Panc1 (cell line): ENCODE data around the gene MNAT1. TPM values are rescaled to one million over a fixed set of nuclear protein-coding genes. Genes with fewer than 3 reads are reported as not detected.

Experiments used
- ATAC-seq: fragments of 200-7000 bp; cut with Tn5 transposase; 2 replicates; pipeline ENCODE4 v1.9.1; 2020; ENCODE audit warnings: mild to moderate bottlenecking, moderate library complexity
- BruUV-seq: library from RNA; stranded (reverse); fragments of 400-500 nt; replicated peaks from 2 replicates; lab custom pipeline; 2021; lab: Mats Ljungman, UMichigan
- CTCF ChIA-PET: fragments of 300-600 bp; sonication (Branson Sonifier 250); formaldehyde crosslinking; loops from one replicate; lab custom pipeline; 2022; ENCODE audit warnings: antibody characterized with exemption; lab: Charles Lee
- POLR2A ChIA-PET: fragments of 300-600 bp; sonication (Branson Sonifier 250); formaldehyde crosslinking; loops from one replicate; lab custom pipeline; 2022; ENCODE audit warnings: antibody characterized with exemption; lab: Charles Lee
- DNase-seq: peaks from one replicate; pipeline ENCODE4 v3.0.0-alpha.2; 2010; ENCODE audit warnings: low read depth, low spot score
- H3K27ac ChIP-seq: 2 replicates; pipeline ENCODE4 v1.5.1; 2011; ENCODE audit warnings: mild to moderate bottlenecking, low read length, inconsistent platforms
- H3K27me3 ChIP-seq: fragments of 200-500 bp; sonication (Bioruptor generic); 2 replicates; pipeline ENCODE4 v1.6.0; 2014; ENCODE audit warnings: low read length, inconsistent platforms; ENCODE audit not compliant: control insufficient read depth, insufficient read depth
- H3K36me3 ChIP-seq: fragments of 200-500 bp; sonication (Bioruptor generic); 2 replicates; pipeline ENCODE4 v1.5.1; 2014; ENCODE audit warnings: inconsistent platforms, mild to moderate bottlenecking, low read length, moderate library complexity; ENCODE audit not compliant: control insufficient read depth, insufficient read depth
- H3K4me1 ChIP-seq: 2 replicates; pipeline ENCODE4 v1.5.1; 2011; ENCODE audit warnings: inconsistent platforms, mild to moderate bottlenecking, low read length, moderate library complexity; ENCODE audit not compliant: control insufficient read depth, insufficient read depth
- H3K4me3 ChIP-seq, 2 experiments: 2 replicates each; pipeline ENCODE4 v1.5.1; 2011 to 2012; ENCODE audit warnings: low read depth in 2 of 2, low read length in 2 of 2, mild to moderate bottlenecking in 2 of 2, inconsistent platforms in 1 of 2, moderate library complexity in 1 of 2
- H3K9me3 ChIP-seq: fragments of 200-500 bp; sonication (Bioruptor generic); 2 replicates; pipeline ENCODE4 v1.5.1; 2014; ENCODE audit warnings: low read depth, mild to moderate bottlenecking, inconsistent platforms, low read length, moderate library complexity; ENCODE audit not compliant: control insufficient read depth, insufficient read depth
- POLR2AphosphoS5 ChIP-seq: IDR thresholded peaks from 2 replicates; pipeline ENCODE4 v1.6.1; 2012; ENCODE audit warnings: mild to moderate bottlenecking, low read depth, low read length, moderate library complexity
- SIN3A ChIP-seq: IDR thresholded peaks from 2 replicates; pipeline ENCODE4 v1.6.1; 2012; ENCODE audit warnings: low read depth, mild to moderate bottlenecking, low read length, moderate library complexity, borderline replicate concordance; ENCODE audit not compliant: insufficient read depth
- TCF7L2 ChIP-seq: IDR thresholded peaks from 2 replicates; pipeline ENCODE4 v1.6.1; 2011; ENCODE audit warnings: mild to moderate bottlenecking, low read depth, low read length, inconsistent platforms
- in situ Hi-C: cut with HindIII; loops from 2 replicates; pipeline ENCODE4 v1.10.0; 2016; ENCODE audit warnings: low sequenced_read_pairs, low pct_unique_long_range_greater_than_20kb
- intact Hi-C: fragments of 100-400 bp; cut with micrococcal nuclease; formaldehyde crosslinking; loops from one replicate; pipeline ENCODE4 v1.10.0; 2022; ENCODE audit not compliant: unreplicated experiment
- total RNA-seq: library from RNA; stranded (reverse); gene quantifications from one replicate; pipeline ENCODE4 v1.2.1, GENCODE V29; 2021; ENCODE audit not compliant: unreplicated experiment
- TF ChIP-seq, protein P1 (sequence below): fragments of 450-650 bp; IDR thresholded peaks from 2 replicates; pipeline ENCODE4 v1.5.1; 2017; ENCODE audit warnings: mild to moderate bottlenecking
- TF ChIP-seq, protein P2 (sequence below), 2 experiments: IDR thresholded peaks; 2 replicates each; pipeline ENCODE4 v1.6.1; 2011 to 2012; ENCODE audit warnings: low read depth in 2 of 2, control low read depth in 1 of 2, low read length in 1 of 2, mild to moderate bottlenecking in 1 of 2, moderate library complexity in 1 of 2; ENCODE audit not compliant: insufficient read depth in 1 of 2

The MNAT1 gene
- total RNA-seq, 1 experiment from 2014 or later: 29.4 TPM

DNA sequence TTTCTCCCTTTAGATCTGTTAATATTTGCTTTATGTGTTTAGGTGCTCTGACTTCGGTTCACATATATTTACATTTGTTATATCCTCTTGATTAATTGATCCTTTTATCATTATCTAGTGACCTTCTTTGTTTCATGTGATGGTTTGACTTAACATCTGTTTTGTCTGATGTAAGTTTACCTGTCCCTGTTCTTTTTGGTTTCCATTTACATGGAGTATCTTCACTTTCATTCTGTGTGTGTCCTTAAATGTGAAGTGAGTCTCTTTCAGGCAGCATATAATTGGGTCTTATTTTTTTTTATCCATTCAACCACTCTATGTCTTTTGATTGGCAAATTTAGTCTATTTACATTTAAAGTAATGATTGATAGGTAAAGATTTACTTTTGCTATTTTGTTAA is 222.1 kb downstream of the MNAT1 start:
- no peak for ATAC-seq
- intact Hi-C loops (no loop called here), in situ Hi-C loops (no loop called here)
- no peak overlapping the region for H3K27ac ChIP-seq
- H3K36me3 ChIP-seq: no peaks in the 10 kb centered on the region
- TF ChIP-seq POLR2AphosphoS5 (no peak), TCF7L2 (no peak), SIN3A (no peak)
- TF ChIP-seq, protein P1, sequence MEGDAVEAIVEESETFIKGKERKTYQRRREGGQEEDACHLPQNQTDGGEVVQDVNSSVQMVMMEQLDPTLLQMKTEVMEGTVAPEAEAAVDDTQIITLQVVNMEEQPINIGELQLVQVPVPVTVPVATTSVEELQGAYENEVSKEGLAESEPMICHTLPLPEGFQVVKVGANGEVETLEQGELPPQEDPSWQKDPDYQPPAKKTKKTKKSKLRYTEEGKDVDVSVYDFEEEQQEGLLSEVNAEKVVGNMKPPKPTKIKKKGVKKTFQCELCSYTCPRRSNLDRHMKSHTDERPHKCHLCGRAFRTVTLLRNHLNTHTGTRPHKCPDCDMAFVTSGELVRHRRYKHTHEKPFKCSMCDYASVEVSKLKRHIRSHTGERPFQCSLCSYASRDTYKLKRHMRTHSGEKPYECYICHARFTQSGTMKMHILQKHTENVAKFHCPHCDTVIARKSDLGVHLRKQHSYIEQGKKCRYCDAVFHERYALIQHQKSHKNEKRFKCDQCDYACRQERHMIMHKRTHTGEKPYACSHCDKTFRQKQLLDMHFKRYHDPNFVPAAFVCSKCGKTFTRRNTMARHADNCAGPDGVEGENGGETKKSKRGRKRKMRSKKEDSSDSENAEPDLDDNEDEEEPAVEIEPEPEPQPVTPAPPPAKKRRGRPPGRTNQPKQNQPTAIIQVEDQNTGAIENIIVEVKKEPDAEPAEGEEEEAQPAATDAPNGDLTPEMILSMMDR: no peak
- TF ChIP-seq, protein P2, sequence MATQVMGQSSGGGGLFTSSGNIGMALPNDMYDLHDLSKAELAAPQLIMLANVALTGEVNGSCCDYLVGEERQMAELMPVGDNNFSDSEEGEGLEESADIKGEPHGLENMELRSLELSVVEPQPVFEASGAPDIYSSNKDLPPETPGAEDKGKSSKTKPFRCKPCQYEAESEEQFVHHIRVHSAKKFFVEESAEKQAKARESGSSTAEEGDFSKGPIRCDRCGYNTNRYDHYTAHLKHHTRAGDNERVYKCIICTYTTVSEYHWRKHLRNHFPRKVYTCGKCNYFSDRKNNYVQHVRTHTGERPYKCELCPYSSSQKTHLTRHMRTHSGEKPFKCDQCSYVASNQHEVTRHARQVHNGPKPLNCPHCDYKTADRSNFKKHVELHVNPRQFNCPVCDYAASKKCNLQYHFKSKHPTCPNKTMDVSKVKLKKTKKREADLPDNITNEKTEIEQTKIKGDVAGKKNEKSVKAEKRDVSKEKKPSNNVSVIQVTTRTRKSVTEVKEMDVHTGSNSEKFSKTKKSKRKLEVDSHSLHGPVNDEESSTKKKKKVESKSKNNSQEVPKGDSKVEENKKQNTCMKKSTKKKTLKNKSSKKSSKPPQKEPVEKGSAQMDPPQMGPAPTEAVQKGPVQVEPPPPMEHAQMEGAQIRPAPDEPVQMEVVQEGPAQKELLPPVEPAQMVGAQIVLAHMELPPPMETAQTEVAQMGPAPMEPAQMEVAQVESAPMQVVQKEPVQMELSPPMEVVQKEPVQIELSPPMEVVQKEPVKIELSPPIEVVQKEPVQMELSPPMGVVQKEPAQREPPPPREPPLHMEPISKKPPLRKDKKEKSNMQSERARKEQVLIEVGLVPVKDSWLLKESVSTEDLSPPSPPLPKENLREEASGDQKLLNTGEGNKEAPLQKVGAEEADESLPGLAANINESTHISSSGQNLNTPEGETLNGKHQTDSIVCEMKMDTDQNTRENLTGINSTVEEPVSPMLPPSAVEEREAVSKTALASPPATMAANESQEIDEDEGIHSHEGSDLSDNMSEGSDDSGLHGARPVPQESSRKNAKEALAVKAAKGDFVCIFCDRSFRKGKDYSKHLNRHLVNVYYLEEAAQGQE (IDR thresholded peaks at IDR 0.05; ENCODE audit: insufficient read depth in 1 of 2, low read depth in 2 of 2, low read length in 1 of 2): no peak
- CTCF ChIA-PET: no interaction called here
- no peak overlapping the region for H3K4me3 ChIP-seq
- H3K4me1 ChIP-seq: no peaks in the 10 kb centered on the region
- H3K27me3 ChIP-seq: no peaks in the 10 kb centered on the region
- no peak for DNase-seq
- H3K9me3 ChIP-seq: peaks cover 17% of the 10 kb centered on the region; the same call in 1 of the 2 replicates
- POLR2A ChIA-PET: no interaction called here
- BruUV-seq: no TSS peak

DNA sequence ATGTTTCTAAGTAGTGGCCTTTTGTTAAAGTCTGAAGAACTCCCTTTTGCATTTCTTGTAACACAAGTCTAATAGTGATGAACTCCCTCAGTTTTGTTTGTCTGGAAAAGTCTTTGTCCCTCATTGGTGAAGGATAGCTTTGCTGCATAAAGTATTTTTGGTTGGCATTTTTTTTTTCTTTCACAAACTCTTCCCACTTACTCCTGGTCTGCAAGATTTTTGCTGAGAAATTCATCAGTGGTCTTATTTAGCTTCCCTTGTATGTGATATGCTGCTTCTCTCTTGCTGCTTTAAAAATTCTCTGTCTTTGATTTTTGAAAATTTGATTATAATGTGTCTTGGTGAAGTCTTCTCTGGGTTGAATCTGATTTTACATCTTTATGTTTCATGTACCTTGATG is 223.6 kb downstream of the MNAT1 start:
- Histone ChIP-seq H3K4me1 (no peaks in the 10 kb centered on the region), H3K27me3 (no peaks in the 10 kb centered on the region), H3K36me3 (no peaks in the 10 kb centered on the region), H3K9me3 (peaks cover 17% of the 10 kb centered on the region; the same call in 1 of the 2 replicates), H3K4me3 (no peak overlapping the region), H3K27ac (no peak overlapping the region)
- POLR2A ChIA-PET: interaction anchor here (0.8 kb wide), 1 partner anchor 165 kb away, joined by 8 read pairs; no protein-coding TSS in a partner anchor
- in situ Hi-C loops: no loop called here
- intact Hi-C loops: no loop called here
- no peak for ATAC-seq
- CTCF ChIA-PET: no interaction called here
- no TSS peak for BruUV-seq
- TF ChIP-seq POLR2AphosphoS5 (no peak), TCF7L2 (no peak), SIN3A (no peak)
- TF ChIP-seq, protein P1: no peak
- TF ChIP-seq, protein P2 (IDR thresholded peaks at IDR 0.05; ENCODE audit: insufficient read depth in 1 of 2, low read depth in 2 of 2, low read length in 1 of 2): no peak
- DNase-seq: no peak
